MM.1S (cell line): Measurements from ENCODE around the gene CA10.

Experiments used
- DNase-seq: peaks from one replicate; pipeline ENCODE4 v3.0.0-alpha.2; 2015
- H2AFZ ChIP-seq: fragments of 300-600 bp; sonication (generic); 2 replicates; pipeline ENCODE4 v1.6.0; 2016; ENCODE audit warnings: antibody characterized with exemption, low read length
- H3F3A ChIP-seq: fragments of 300-600 bp; sonication (generic); 2 replicates; pipeline ENCODE4 v1.6.1; 2016; ENCODE audit warnings: mild to moderate bottlenecking, antibody characterized with exemption, low read length, moderate library complexity, mixed read lengths; ENCODE audit not compliant: insufficient read depth
- H3K27ac ChIP-seq: fragments of 300-600 bp; sonication (generic); 2 replicates; pipeline ENCODE4 v1.5.1; 2016; ENCODE audit warnings: mild to moderate bottlenecking, low read length
- H3K27me3 ChIP-seq: fragments of 300-600 bp; sonication (generic); replicated peaks from 2 replicates; pipeline ENCODE4 v1.6.0; 2016; ENCODE audit warnings: low read length; ENCODE audit not compliant: insufficient read depth
- H3K36me3 ChIP-seq: fragments of 300-600 bp; sonication (generic); replicated peaks from 2 replicates; pipeline ENCODE4 v1.6.1; 2016; ENCODE audit warnings: mild to moderate bottlenecking, low read length, mixed read lengths; ENCODE audit not compliant: insufficient read depth
- H3K4me1 ChIP-seq: fragments of 300-600 bp; sonication (generic); 2 replicates; pipeline ENCODE4 v1.6.1; 2016; ENCODE audit warnings: low read length, mixed read lengths
- H3K4me2 ChIP-seq: fragments of 300-600 bp; sonication (generic); 2 replicates; pipeline ENCODE4 v1.6.0; 2016; ENCODE audit warnings: low read depth, low read length
- H3K4me3 ChIP-seq: fragments of 300-600 bp; sonication (generic); 2 replicates; pipeline ENCODE4 v1.5.1; 2016; ENCODE audit warnings: low read length, mixed read lengths
- H3K79me2 ChIP-seq: fragments of 300-600 bp; sonication (generic); 2 replicates; pipeline ENCODE4 v1.6.1; 2016; ENCODE audit warnings: mixed run types, low read length, mixed read lengths
- H3K9ac ChIP-seq: fragments of 300-600 bp; sonication (generic); 2 replicates; pipeline ENCODE4 v1.6.1; 2016; ENCODE audit warnings: low read length, mixed read lengths
- H3K9me2 ChIP-seq: fragments of 300-600 bp; sonication (generic); replicated peaks from 2 replicates; pipeline ENCODE4 v1.6.1; 2016; ENCODE audit warnings: mild to moderate bottlenecking, low read length, mixed read lengths; ENCODE audit not compliant: insufficient read depth
- H3K9me3 ChIP-seq: fragments of 300-600 bp; sonication (generic); replicated peaks from 2 replicates; pipeline ENCODE4 v1.6.1; 2016; ENCODE audit warnings: mild to moderate bottlenecking, low read length, mixed read lengths; ENCODE audit not compliant: insufficient read depth
- H4K20me1 ChIP-seq: fragments of 300-600 bp; sonication (generic); 2 replicates; pipeline ENCODE4 v1.6.1; 2016; ENCODE audit warnings: mild to moderate bottlenecking, low read length, moderate library complexity, mixed read lengths; ENCODE audit not compliant: insufficient read depth
- EZH2 ChIP-seq: fragments of 300-600 bp; sonication (generic); optimal IDR thresholded peaks from 2 replicates; pipeline ENCODE3; 2017; ENCODE audit warnings: low read depth, mild to moderate bottlenecking, antibody characterized with exemption, low read length, mixed read lengths
- EZH2phosphoT487 ChIP-seq: fragments of 300-600 bp; sonication (generic); IDR thresholded peaks from 2 replicates; pipeline ENCODE4 v1.6.1; 2018; ENCODE audit warnings: antibody characterized with exemption, low read length
- TF ChIP-seq, protein P1 (sequence below): fragments of 300-600 bp; sonication (generic); IDR thresholded peaks from 2 replicates; pipeline ENCODE4 v1.5.1; 2016; ENCODE audit warnings: antibody characterized with exemption, low read length, mixed read lengths

The CA10 gene

DNA sequence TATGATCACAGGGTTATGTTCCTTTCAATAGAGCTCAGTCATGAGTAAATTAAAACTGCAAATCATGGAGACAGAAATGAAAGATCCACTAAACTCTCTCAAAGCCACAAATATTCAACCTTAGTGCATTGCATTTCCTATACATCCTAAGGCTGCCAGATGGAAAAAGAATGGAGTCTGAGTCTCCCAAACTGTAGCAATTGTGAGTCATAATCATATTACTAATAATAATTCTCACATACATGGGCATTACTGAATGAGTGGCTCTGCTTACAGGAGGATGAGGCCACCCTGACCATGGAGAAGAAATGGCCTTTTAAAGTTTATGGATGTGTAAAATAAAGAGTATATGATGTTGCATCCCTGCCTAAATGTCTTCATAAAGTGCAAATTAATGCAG lies 3.2 kb downstream of the CA10 start:
- H3K27me3 ChIP-seq: no peaks in the 10 kb centered on the region
- no peak for DNase-seq
- no peak for TF ChIP-seq EZH2
- TF ChIP-seq, protein P1, sequence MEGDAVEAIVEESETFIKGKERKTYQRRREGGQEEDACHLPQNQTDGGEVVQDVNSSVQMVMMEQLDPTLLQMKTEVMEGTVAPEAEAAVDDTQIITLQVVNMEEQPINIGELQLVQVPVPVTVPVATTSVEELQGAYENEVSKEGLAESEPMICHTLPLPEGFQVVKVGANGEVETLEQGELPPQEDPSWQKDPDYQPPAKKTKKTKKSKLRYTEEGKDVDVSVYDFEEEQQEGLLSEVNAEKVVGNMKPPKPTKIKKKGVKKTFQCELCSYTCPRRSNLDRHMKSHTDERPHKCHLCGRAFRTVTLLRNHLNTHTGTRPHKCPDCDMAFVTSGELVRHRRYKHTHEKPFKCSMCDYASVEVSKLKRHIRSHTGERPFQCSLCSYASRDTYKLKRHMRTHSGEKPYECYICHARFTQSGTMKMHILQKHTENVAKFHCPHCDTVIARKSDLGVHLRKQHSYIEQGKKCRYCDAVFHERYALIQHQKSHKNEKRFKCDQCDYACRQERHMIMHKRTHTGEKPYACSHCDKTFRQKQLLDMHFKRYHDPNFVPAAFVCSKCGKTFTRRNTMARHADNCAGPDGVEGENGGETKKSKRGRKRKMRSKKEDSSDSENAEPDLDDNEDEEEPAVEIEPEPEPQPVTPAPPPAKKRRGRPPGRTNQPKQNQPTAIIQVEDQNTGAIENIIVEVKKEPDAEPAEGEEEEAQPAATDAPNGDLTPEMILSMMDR: no peak
- TF ChIP-seq EZH2phosphoT487: no peak

DNA sequence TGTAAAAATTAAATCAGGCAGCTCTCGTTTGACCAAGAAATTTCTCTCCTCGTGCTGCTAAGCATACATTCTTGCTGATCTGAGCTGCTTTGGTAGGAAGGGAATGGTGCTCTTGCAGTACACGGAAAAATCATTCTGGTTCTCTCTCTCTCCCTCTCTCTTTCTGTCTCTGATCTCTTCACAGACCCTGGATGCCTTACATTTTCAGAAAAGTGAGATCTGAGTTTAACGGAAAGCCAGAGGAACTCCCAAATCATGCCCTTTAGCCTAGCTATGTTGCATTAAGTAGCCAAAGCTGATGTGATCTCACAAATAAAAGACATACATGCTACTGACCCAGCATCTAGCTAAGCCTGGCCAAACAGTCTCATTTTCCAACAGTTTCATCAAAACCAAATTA lies 4.0 kb downstream of the CA10 start:
- Histone ChIP-seq H3K79me2 (no peaks in the 10 kb centered on the region), H4K20me1 (no peaks in the 10 kb centered on the region), H3K27ac (no peak overlapping the region), H3K9ac (no peak overlapping the region), H3K36me3 (no peaks in the 10 kb centered on the region), H3K27me3 (no peaks in the 10 kb centered on the region), H2AFZ (no peak overlapping the region), H3K9me3 (no peaks in the 10 kb centered on the region), H3K4me2 (no peak overlapping the region), H3K4me3 (no peak overlapping the region), H3K9me2 (no peaks in the 10 kb centered on the region), H3F3A (no peaks in the 10 kb centered on the region), H3K4me1 (no peaks in the 10 kb centered on the region)
- DNase-seq: no peak
- TF ChIP-seq, protein P1: no peak
- TF ChIP-seq EZH2 (no peak), EZH2phosphoT487 (no peak)

More for the DNA sequence above, 3.2 kb downstream of the CA10 start:
- Histone ChIP-seq H4K20me1 (no peaks in the 10 kb centered on the region), H2AFZ (no peak overlapping the region), H3K4me2 (no peak overlapping the region), H3K9ac (no peak overlapping the region), H3K4me1 (no peaks in the 10 kb centered on the region), H3K9me2 (no peaks in the 10 kb centered on the region), H3K79me2 (no peaks in the 10 kb centered on the region), H3K36me3 (no peaks in the 10 kb centered on the region), H3K9me3 (no peaks in the 10 kb centered on the region), H3K27ac (no peak overlapping the region), H3F3A (no peaks in the 10 kb centered on the region), H3K4me3 (no peak overlapping the region)

DNA sequence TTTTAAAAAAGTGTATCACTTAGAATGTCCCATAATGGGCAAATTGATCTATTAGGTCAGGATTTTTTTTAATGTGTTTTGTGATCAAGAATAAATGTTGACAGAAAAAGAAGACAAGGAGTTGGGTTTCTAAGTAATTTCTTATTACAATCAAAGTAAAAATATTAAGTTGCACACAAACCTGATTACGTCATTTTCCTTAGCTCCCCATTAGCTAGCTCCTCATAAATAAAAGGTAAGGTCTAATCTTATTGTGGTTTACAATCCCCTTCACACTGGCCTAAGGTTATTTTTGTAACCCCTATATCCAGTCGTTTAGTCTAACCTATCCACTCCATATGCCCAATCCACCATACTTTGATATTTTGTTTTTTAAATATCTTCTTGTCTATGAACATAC lies 7.6 kb downstream of the CA10 start:
- Histone ChIP-seq H3K4me2 (no peak overlapping the region), H3K27ac (no peak overlapping the region), H2AFZ (no peak overlapping the region), H3K9ac (no peak overlapping the region), H3K9me3 (no peaks in the 10 kb centered on the region), H3K4me1 (peaks cover 24% of the 10 kb centered on the region), H4K20me1 (no peaks in the 10 kb centered on the region), H3K36me3 (no peaks in the 10 kb centered on the region), H3K9me2 (no peaks in the 10 kb centered on the region), H3K27me3 (no peaks in the 10 kb centered on the region), H3K79me2 (no peaks in the 10 kb centered on the region), H3K4me3 (no peak overlapping the region), H3F3A (peaks cover 25% of the 10 kb centered on the region)
- no peak for TF ChIP-seq EZH2phosphoT487
- TF ChIP-seq, protein P1: no peak
- no peak for TF ChIP-seq EZH2
- no peak for DNase-seq
